Measurements from ENCODE around the gene MYL7.

Gene MYL7

GRCh38 chr7:44150966-44151941 is 10.1 kb upstream of the MYL7 start:
- Histone ChIP-seq H3K9ac (ENCODE audit: low read depth in 1 of 2, low read length in 2 of 2) (no peak overlapping the region), H3K4me1 (ENCODE audit: control insufficient read depth in 2 of 2, insufficient read depth in 2 of 2, low read length in 2 of 2) (peaks cover 0 to 5% of the 10 kb centered on the region in 2 donors), H3K27me3 (ENCODE audit: control insufficient read depth in 2 of 2, insufficient read depth in 2 of 2, low read length in 2 of 2) (no peaks in the 10 kb centered on the region), H3K27ac (ENCODE audit: low read depth in 2 of 2, low read length in 2 of 2) (no peak overlapping the region), H3K36me3 (ENCODE audit: control insufficient read depth in 2 of 2, insufficient read depth in 2 of 2, low read length in 2 of 2) (no peaks in the 10 kb centered on the region), H3K4me3 (ENCODE audit: low read length in 2 of 2) (no peak overlapping the region), H3K9me3 (ENCODE audit: control insufficient read depth in 2 of 2, low read length in 2 of 2) (no peaks in the 10 kb centered on the region)

- no peak overlapping the region for H3K9ac ChIP-seq (ENCODE audit: low read depth in 1 of 2, low read length in 2 of 2)
- no peaks in the 10 kb centered on the region for H3K36me3 ChIP-seq (ENCODE audit: control insufficient read depth in 2 of 2, insufficient read depth in 2 of 2, low read length in 2 of 2)
- H3K4me3 ChIP-seq (ENCODE audit: low read length in 2 of 2) = no peak overlapping the region
- no peaks in the 10 kb centered on the region for H3K27me3 ChIP-seq (ENCODE audit: control insufficient read depth in 2 of 2, insufficient read depth in 2 of 2, low read length in 2 of 2)
- no peaks in the 10 kb centered on the region for H3K9me3 ChIP-seq (ENCODE audit: control insufficient read depth in 2 of 2, low read length in 2 of 2)
- H3K4me1 ChIP-seq (ENCODE audit: control insufficient read depth in 2 of 2, insufficient read depth in 2 of 2, low read length in 2 of 2) = peaks cover 0 to 6% of the 10 kb centered on the region in 2 donors
- no peak overlapping the region for H3K27ac ChIP-seq (ENCODE audit: low read depth in 2 of 2, low read length in 2 of 2)
Observed at GRCh38 chr7:44150466-44150832, 9.3 kb upstream of the MYL7 start.

GRCh38 chr7:44149571-44150465 is 8.7 kb upstream of the MYL7 start:
- H3K4me3 ChIP-seq (ENCODE audit: low read length in 2 of 2) = no peak overlapping the region
- H3K9ac ChIP-seq (ENCODE audit: low read depth in 1 of 2, low read length in 2 of 2) = no peak overlapping the region
- peaks cover 0 to 6% of the 10 kb centered on the region in 2 donors for H3K4me1 ChIP-seq (ENCODE audit: control insufficient read depth in 2 of 2, insufficient read depth in 2 of 2, low read length in 2 of 2)
- no peaks in the 10 kb centered on the region for H3K36me3 ChIP-seq (ENCODE audit: control insufficient read depth in 2 of 2, insufficient read depth in 2 of 2, low read length in 2 of 2)
- H3K27ac ChIP-seq (ENCODE audit: low read depth in 2 of 2, low read length in 2 of 2) = no peak overlapping the region
- no peaks in the 10 kb centered on the region for H3K9me3 ChIP-seq (ENCODE audit: control insufficient read depth in 2 of 2, low read length in 2 of 2)
- no peaks in the 10 kb centered on the region for H3K27me3 ChIP-seq (ENCODE audit: control insufficient read depth in 2 of 2, insufficient read depth in 2 of 2, low read length in 2 of 2)

- Histone ChIP-seq H3K27me3 (ENCODE audit: control insufficient read depth in 2 of 2, insufficient read depth in 2 of 2, low read length in 2 of 2) (no peaks in the 10 kb centered on the region), H3K9me3 (ENCODE audit: control insufficient read depth in 2 of 2, low read length in 2 of 2) (no peaks in the 10 kb centered on the region), H3K9ac (ENCODE audit: low read depth in 1 of 2, low read length in 2 of 2) (no peak overlapping the region), H3K4me1 (ENCODE audit: control insufficient read depth in 2 of 2, insufficient read depth in 2 of 2, low read length in 2 of 2) (peaks cover 0 to 6% of the 10 kb centered on the region in 2 donors), H3K36me3 (ENCODE audit: control insufficient read depth in 2 of 2, insufficient read depth in 2 of 2, low read length in 2 of 2) (no peaks in the 10 kb centered on the region), H3K27ac (ENCODE audit: low read depth in 2 of 2, low read length in 2 of 2) (no peak overlapping the region), H3K4me3 (ENCODE audit: low read length in 2 of 2) (no peak overlapping the region)
Observed at GRCh38 chr7:44148961-44149536, 7.9 kb upstream of the MYL7 start.

- no peaks in the 10 kb centered on the region for H3K36me3 ChIP-seq (ENCODE audit: control insufficient read depth in 2 of 2, insufficient read depth in 2 of 2, low read length in 2 of 2)
- H3K27me3 ChIP-seq (ENCODE audit: control insufficient read depth in 2 of 2, insufficient read depth in 2 of 2, low read length in 2 of 2) = no peaks in the 10 kb centered on the region
- H3K9ac ChIP-seq (ENCODE audit: low read depth in 1 of 2, low read length in 2 of 2) = no peak overlapping the region
- no peak overlapping the region for H3K27ac ChIP-seq (ENCODE audit: low read depth in 2 of 2, low read length in 2 of 2)
- H3K4me1 ChIP-seq (ENCODE audit: control insufficient read depth in 2 of 2, insufficient read depth in 2 of 2, low read length in 2 of 2) = peaks cover 0 to 6% of the 10 kb centered on the region in 2 donors
- H3K9me3 ChIP-seq (ENCODE audit: control insufficient read depth in 2 of 2, low read length in 2 of 2) = no peaks in the 10 kb centered on the region
- H3K4me3 ChIP-seq (ENCODE audit: low read length in 2 of 2) = no peak overlapping the region
Observed at GRCh38 chr7:44148166-44148565, 7.0 kb upstream of the MYL7 start.

- Histone ChIP-seq H3K27ac (ENCODE audit: low read depth in 2 of 2, low read length in 2 of 2) (no peak overlapping the region), H3K4me1 (ENCODE audit: control insufficient read depth in 2 of 2, insufficient read depth in 2 of 2, low read length in 2 of 2) (peaks cover 0 to 6% of the 10 kb centered on the region in 2 donors), H3K36me3 (ENCODE audit: control insufficient read depth in 2 of 2, insufficient read depth in 2 of 2, low read length in 2 of 2) (no peaks in the 10 kb centered on the region), H3K9ac (ENCODE audit: low read depth in 1 of 2, low read length in 2 of 2) (no peak overlapping the region), H3K27me3 (ENCODE audit: control insufficient read depth in 2 of 2, insufficient read depth in 2 of 2, low read length in 2 of 2) (no peaks in the 10 kb centered on the region), H3K9me3 (ENCODE audit: control insufficient read depth in 2 of 2, low read length in 2 of 2) (no peaks in the 10 kb centered on the region), H3K4me3 (ENCODE audit: low read length in 2 of 2) (no peak overlapping the region)
Observed at GRCh38 chr7:44147026-44147991, 6.2 kb upstream of the MYL7 start.

GRCh38 chr7:44145969-44146911 is 5.1 kb upstream of the MYL7 start:
- Histone ChIP-seq H3K27ac (ENCODE audit: low read depth in 2 of 2, low read length in 2 of 2) (no peak overlapping the region), H3K9me3 (ENCODE audit: control insufficient read depth in 2 of 2, low read length in 2 of 2) (no peaks in the 10 kb centered on the region), H3K4me3 (ENCODE audit: low read length in 2 of 2) (peak overlapping the region; percentile 59 to 62), H3K27me3 (ENCODE audit: control insufficient read depth in 2 of 2, insufficient read depth in 2 of 2, low read length in 2 of 2) (no peaks in the 10 kb centered on the region), H3K4me1 (ENCODE audit: control insufficient read depth in 2 of 2, insufficient read depth in 2 of 2, low read length in 2 of 2) (peaks cover 0 to 6% of the 10 kb centered on the region in 2 donors), H3K36me3 (ENCODE audit: control insufficient read depth in 2 of 2, insufficient read depth in 2 of 2, low read length in 2 of 2) (no peaks in the 10 kb centered on the region), H3K9ac (ENCODE audit: low read depth in 1 of 2, low read length in 2 of 2) (peak overlapping the region in 1 of 2 donors; percentile 38)

- H3K4me3 ChIP-seq (ENCODE audit: low read length in 2 of 2) = peak overlapping the region; percentile 59 to 62
- H3K9ac ChIP-seq (ENCODE audit: low read depth in 1 of 2, low read length in 2 of 2) = peak overlapping the region in 1 of 2 donors; percentile 38
- no peaks in the 10 kb centered on the region for H3K9me3 ChIP-seq (ENCODE audit: control insufficient read depth in 2 of 2, low read length in 2 of 2)
- peaks cover 0 to 6% of the 10 kb centered on the region in 2 donors for H3K4me1 ChIP-seq (ENCODE audit: control insufficient read depth in 2 of 2, insufficient read depth in 2 of 2, low read length in 2 of 2)
- H3K36me3 ChIP-seq (ENCODE audit: control insufficient read depth in 2 of 2, insufficient read depth in 2 of 2, low read length in 2 of 2) = no peaks in the 10 kb centered on the region
- H3K27ac ChIP-seq (ENCODE audit: low read depth in 2 of 2, low read length in 2 of 2) = no peak overlapping the region
- no peaks in the 10 kb centered on the region for H3K27me3 ChIP-seq (ENCODE audit: control insufficient read depth in 2 of 2, insufficient read depth in 2 of 2, low read length in 2 of 2)
Observed at GRCh38 chr7:44145479-44145968, 4.4 kb upstream of the MYL7 start.

Data from mucosa of rectum (tissue), 2 donors.